ENCODE measurements around the gene NKTR. TPM values are rescaled to one million over a fixed set of nuclear protein-coding genes. Genes with fewer than 3 reads are reported as not detected.

The NKTR gene
- total RNA-seq, 1 experiment from 2014 or later = 39.0 TPM

- H3K27ac ChIP-seq (ENCODE audit: low read length) = no peak overlapping the region
- no peak overlapping the region for H3K4me3 ChIP-seq (ENCODE audit: low read depth in 2 of 2, low read length in 2 of 2)
- in situ Hi-C loops (cut with HindIII; ENCODE audit: low pct_unique_long_range_greater_than_20kb, low sequenced_read_pairs) = no loop called here
- no peaks in the 10 kb centered on the region for H3K27me3 ChIP-seq (ENCODE audit: control insufficient read depth, insufficient read depth, low read length)
- no peak for DNase-seq (ENCODE audit: low read depth, low spot score)
- H3K9me3 ChIP-seq (ENCODE audit: control insufficient read depth, insufficient read depth, low read depth, low read length) = no peaks in the 10 kb centered on the region
- no peaks in the 10 kb centered on the region for H3K36me3 ChIP-seq (ENCODE audit: control insufficient read depth, insufficient read depth, low read length)
- CTCF ChIA-PET = no interaction called here
- intact Hi-C loops (cut with micrococcal nuclease; ENCODE audit: unreplicated experiment) = no loop called here
- no peak for ATAC-seq
- no TSS peak for BruUV-seq (replicated peaks)
- H3K4me1 ChIP-seq (ENCODE audit: control insufficient read depth, insufficient read depth, low read length) = no peaks in the 10 kb centered on the region
- POLR2A ChIA-PET = no interaction called here
- TF ChIP-seq TCF7L2 (IDR thresholded peaks at IDR 0.05; ENCODE audit: low read depth, low read length) (no peak), CTCF (IDR thresholded peaks at IDR 0.05) (no peak), SIN3A (IDR thresholded peaks at IDR 0.05; ENCODE audit: borderline replicate concordance, insufficient read depth, low read depth, low read length) (no peak), POLR2AphosphoS5 (IDR thresholded peaks at IDR 0.05; ENCODE audit: low read depth, low read length) (no peak), REST (IDR thresholded peaks at IDR 0.05; ENCODE audit: insufficient read depth in 1 of 2, low read depth in 2 of 2, low read length in 1 of 2) (no peak)
Observed at GRCh38 chr3:42668413-42668760, 67.9 kb downstream of the NKTR start.

- no peak for ATAC-seq
- CTCF ChIA-PET = no interaction called here
- Histone ChIP-seq H3K4me1 (ENCODE audit: control insufficient read depth, insufficient read depth, low read length) (no peaks in the 10 kb centered on the region), H3K36me3 (ENCODE audit: control insufficient read depth, insufficient read depth, low read length) (no peaks in the 10 kb centered on the region), H3K27ac (ENCODE audit: low read length) (no peak overlapping the region), H3K9me3 (ENCODE audit: control insufficient read depth, insufficient read depth, low read depth, low read length) (no peaks in the 10 kb centered on the region), H3K27me3 (ENCODE audit: control insufficient read depth, insufficient read depth, low read length) (no peaks in the 10 kb centered on the region), H3K4me3 (ENCODE audit: low read depth in 2 of 2, low read length in 2 of 2) (no peak overlapping the region)
- DNase-seq (ENCODE audit: low read depth, low spot score) = no peak
- POLR2A ChIA-PET = no interaction called here
- TF ChIP-seq CTCF (IDR thresholded peaks at IDR 0.05) (no peak), POLR2AphosphoS5 (IDR thresholded peaks at IDR 0.05; ENCODE audit: low read depth, low read length) (no peak)
- no TSS peak for BruUV-seq (replicated peaks)
- in situ Hi-C loops (cut with HindIII; ENCODE audit: low pct_unique_long_range_greater_than_20kb, low sequenced_read_pairs) = no loop called here
- intact Hi-C loops (cut with micrococcal nuclease; ENCODE audit: unreplicated experiment) = no loop called here
Observed at GRCh38 chr3:42668793-42669217, 68.3 kb downstream of the NKTR start.

Measured in Panc1 (cell line).